HepG2 (cell line): ENCODE measurements around the gene STIM2. TPM values are rescaled to one million over a fixed set of nuclear protein-coding genes. Genes with fewer than 3 reads are reported as not detected.

Experiments
- ATAC-seq: fragments of 200-7000 bp; cut with Tn5 transposase; 3 replicates; pipeline ENCODE4 v1.9.1; 2020; ENCODE audit warnings: mild to moderate bottlenecking, moderate library complexity
- BruUV-seq: library from RNA; stranded (reverse); fragments of 400-500 nt; replicated peaks from 2 replicates; lab custom pipeline; 2021; lab: Mats Ljungman, UMichigan
- CTCF ChIA-PET: fragments of 300-600 bp; formaldehyde crosslinking; extraction: SDS; loops from one replicate; lab custom pipeline; 2021; ENCODE audit warnings: low total read pairs, inconsistent platforms, low intra/inter-chr PET ratio; lab: Yijun Ruan, JAX
- POLR2A ChIA-PET: fragments of 350-600 bp; sonication (Branson Sonifier 250); formaldehyde crosslinking; loops from one replicate; lab custom pipeline; 2020; ENCODE audit warnings: antibody characterized with exemption, inconsistent platforms; lab: Yijun Ruan, JAX
- DNase-seq: peaks from one replicate; pipeline ENCODE4 v3.0.0-alpha.2; 2015; ENCODE audit warnings: low spot score
- FAIRE-seq: peaks from 3 replicates; lab custom pipeline; 2011; peaks lifted over from hg19 to GRCh38; lab: Jason Lieb, UNC
- H2AFZ ChIP-seq: one replicate; pipeline ENCODE4 v1.6.1; 2011; ENCODE audit warnings: low read length, inconsistent platforms
- H3K27ac ChIP-seq: fragments of 300-600 bp; 3 replicates; pipeline ENCODE4 v1.8.0; 2011; ENCODE audit warnings: mixed run types, mild to moderate bottlenecking, mixed read lengths, low read length, inconsistent platforms; ENCODE audit not compliant: insufficient read depth; ENCODE audit errors: extremely low read length
- H3K27me3 ChIP-seq, 2 experiments: fragments of 200-600 bp in 1 of 2; 2 replicates in 1 of 2; 3 replicates in 1 of 2; pipeline versions ENCODE4 v1.6.0 to v1.8.0; 2011; ENCODE audit warnings: low read length in 2 of 2, mild to moderate bottlenecking in 2 of 2, moderate library complexity in 2 of 2, inconsistent platforms in 1 of 2; ENCODE audit not compliant: insufficient read depth in 2 of 2, control insufficient read depth in 1 of 2
- H3K36me3 ChIP-seq, 2 experiments: fragments of 200-600 bp in 1 of 2; replicated peaks in 1 of 2; 2 replicates in 1 of 2; 3 replicates in 1 of 2; pipeline versions ENCODE4 v1.5.1 to v1.8.0; 2011; ENCODE audit warnings: low read length in 2 of 2, inconsistent platforms in 1 of 2; ENCODE audit not compliant: insufficient read depth in 2 of 2, control insufficient read depth in 1 of 2
- H3K4me1 ChIP-seq: 2 replicates; pipeline ENCODE4 v1.5.1; 2012; ENCODE audit warnings: low read length, inconsistent platforms; ENCODE audit not compliant: insufficient read depth
- H3K4me2 ChIP-seq: 2 replicates; pipeline ENCODE4 v1.6.0; 2011; ENCODE audit warnings: low read depth, low read length, inconsistent platforms
- H3K4me3 ChIP-seq, 3 experiments: fragments of 200-600 bp in 1 of 3; sonication (generic), shearing (Covaris generic) in 1 of 3; replicated peaks in 1 of 3; 2 replicates each; pipeline ENCODE4 v1.5.1; 2011 to 2016; ENCODE audit warnings: low read length in 3 of 3, inconsistent platforms in 2 of 3, low read depth in 2 of 3, mild to moderate bottlenecking in 2 of 3, control low read depth in 1 of 3, mixed read lengths in 1 of 3; ENCODE audit not compliant: insufficient read depth in 1 of 3
- H3K79me2 ChIP-seq: one replicate; pipeline ENCODE4 v1.6.1; 2011; ENCODE audit warnings: low read length, inconsistent platforms; ENCODE audit not compliant: insufficient read depth
- H3K9ac ChIP-seq: 2 replicates; pipeline ENCODE4 v1.6.0; 2011; ENCODE audit warnings: mild to moderate bottlenecking, low read depth, low read length, inconsistent platforms; ENCODE audit not compliant: insufficient read depth
- H3K9me3 ChIP-seq: 2 replicates; pipeline ENCODE4 v1.5.1; 2012; ENCODE audit warnings: mild to moderate bottlenecking, low read length
- H4K20me1 ChIP-seq: 2 replicates; pipeline ENCODE4 v1.6.0; 2011; ENCODE audit warnings: inconsistent platforms, mild to moderate bottlenecking, low read length, moderate library complexity; ENCODE audit not compliant: insufficient read depth
- DPF2 ChIP-seq: sonication (generic); formaldehyde crosslinking; IDR thresholded peaks from 2 replicates; pipeline ENCODE4 v1.4.0; 2020; ENCODE audit warnings: mild to moderate bottlenecking, low read depth, missing genetic modification reagents, borderline replicate concordance
- FOXO1 ChIP-seq: sonication (generic); formaldehyde crosslinking; IDR thresholded peaks from 2 replicates; pipeline ENCODE4 v1.4.0; 2020; ENCODE audit warnings: missing genetic modification reagents
- ISL2 ChIP-seq: sonication (generic); formaldehyde crosslinking; IDR thresholded peaks from 2 replicates; pipeline ENCODE4 v1.5.0; 2020; ENCODE audit warnings: missing genetic modification reagents
- KLF9 ChIP-seq: IDR thresholded peaks from 2 replicates; pipeline ENCODE4 v1.6.1; 2016; ENCODE audit warnings: low read depth
- NFE2L2 ChIP-seq: fragments of 150-350 bp; IDR thresholded peaks from 2 replicates; pipeline ENCODE4 v1.6.1; 2014; ENCODE audit warnings: low read length
- NR2F2 ChIP-seq: IDR thresholded peaks from 2 replicates; pipeline ENCODE4 v1.6.1; 2012; ENCODE audit warnings: low read depth, inconsistent platforms, borderline replicate concordance
- PCBP1 ChIP-seq: fragments of 200-400 bp; formaldehyde crosslinking; IDR thresholded peaks from 2 replicates; pipeline ENCODE4 v1.6.1; 2017; ENCODE audit warnings: mild to moderate bottlenecking, low read depth, low read length, borderline replicate concordance
- PREB ChIP-seq: sonication (generic); formaldehyde crosslinking; IDR thresholded peaks from 2 replicates; pipeline ENCODE4 v1.4.0; 2020; ENCODE audit warnings: missing genetic modification reagents
- RFXANK ChIP-seq: IDR thresholded peaks from 2 replicates; pipeline ENCODE4 v1.6.1; 2016
- RXRA ChIP-seq: sonication (generic); formaldehyde crosslinking; IDR thresholded peaks from 2 replicates; pipeline ENCODE4 v1.5.1; 2020; ENCODE audit warnings: missing genetic modification reagents
- SP4 ChIP-seq: sonication (generic); formaldehyde crosslinking; IDR thresholded peaks from 2 replicates; pipeline ENCODE4 v1.8.1; 2023; ENCODE audit warnings: mild to moderate bottlenecking, missing genetic modification reagents
- ZEB1 ChIP-seq: IDR thresholded peaks from 2 replicates; pipeline ENCODE4 v1.6.1; 2012; ENCODE audit warnings: mild to moderate bottlenecking, low read depth, inconsistent platforms; ENCODE audit not compliant: insufficient replicate concordance
- ZNF17 ChIP-seq: sonication (generic); formaldehyde crosslinking; IDR thresholded peaks from 2 replicates; pipeline ENCODE4 v1.5.0; 2020; ENCODE audit warnings: mild to moderate bottlenecking, missing genetic modification reagents
- ZNF761 ChIP-seq: sonication (generic); formaldehyde crosslinking; conservative IDR thresholded peaks from 2 replicates; pipeline ENCODE4 v1.4.0; 2020; ENCODE audit warnings: mild to moderate bottlenecking, missing genetic modification reagents
- ZNF790 ChIP-seq: sonication (generic); formaldehyde crosslinking; IDR thresholded peaks from 2 replicates; pipeline ENCODE4 v1.8.0; 2022; ENCODE audit warnings: missing genetic modification reagents, mild to moderate bottlenecking, borderline replicate concordance
- ZNF878 ChIP-seq: sonication (generic); formaldehyde crosslinking; IDR thresholded peaks from 2 replicates; pipeline ENCODE4 v1.8.1; 2023; ENCODE audit warnings: mild to moderate bottlenecking, missing genetic modification reagents, moderate library complexity
- WGBS: methylation state at CpG from one replicate; pipeline ENCODE4 v1.1.6; 2017; ENCODE audit warnings: low lambda C conversion rate; 5-methylcytosine and 5-hydroxymethylcytosine counted together
- in situ Hi-C: cut with HindIII; loops from 2 replicates; pipeline ENCODE4 v1.10.0; 2017; ENCODE audit warnings: low pct_unique_long_range_greater_than_20kb; ENCODE audit not compliant: extremely low pct_ligation_motif_present
- intact Hi-C: fragments of 100-400 bp; cut with micrococcal nuclease; formaldehyde crosslinking; loops from one replicate; pipeline ENCODE4 v1.10.0; 2022; ENCODE audit not compliant: unreplicated experiment
- polyA plus RNA-seq, 8 experiments: library from polyadenylated mRNA; depleted of rRNA in 3 of 8; stranded (reverse) in 7 of 8; unstranded in 1 of 8; fragments of >200 nt; fragmentation: Illumina TruSeq in 4 of 8; extraction: Trizol in 4 of 8; gene quantifications; 2 replicates each; pipeline versions ENCODE4 v1.2.1 to v1.2.3, GENCODE V29; 2011 to 2016; ENCODE audit warnings: low read depth in 4 of 8, missing spikeins in 1 of 8, mixed read lengths in 1 of 8; ENCODE audit not compliant: insufficient read depth in 1 of 8
- total RNA-seq, 5 experiments: library from RNA; depleted of rRNA; stranded (reverse); fragments of >200 nt; fragmentation: Illumina TruSeq; extraction: Trizol; gene quantifications; 2 replicates each; pipeline ENCODE4 v1.2.3, GENCODE V29; 2016; ENCODE audit warnings: low read depth in 1 of 5
- TF ChIP-seq, protein P1 (sequence below): sonication (generic); formaldehyde crosslinking; IDR thresholded peaks from 2 replicates; pipeline ENCODE4 v1.4.0; 2020; ENCODE audit warnings: mild to moderate bottlenecking, missing genetic modification reagents
- TF ChIP-seq, protein P2 (sequence below): sonication (generic); formaldehyde crosslinking; conservative IDR thresholded peaks from 2 replicates; pipeline ENCODE4 v1.5.0; 2020; ENCODE audit warnings: missing genetic modification reagents
- TF ChIP-seq, protein P3 (sequence below): sonication (generic); formaldehyde crosslinking; IDR thresholded peaks from 2 replicates; pipeline ENCODE4 v1.4.0; 2020; ENCODE audit warnings: missing genetic modification reagents

The STIM2 gene
- total and polyA plus RNA-seq, 2 of the 13 experiments (the other 11 are each of a cell fraction or from before 2014, with no cell fraction given): 19.3 to 19.4 TPM

- in situ Hi-C loops: no loop called here
- POLR2A ChIA-PET: no interaction called here
Observed at GRCh38 chr4:26964512-26964911, 103.9 kb downstream of the STIM2 start.

More at GRCh38 chr4:26964512-26964911, 103.9 kb downstream of the STIM2 start:
- H3K4me1 ChIP-seq: 0 out of 2 replicates have a peak, but pooled peaks cover 7% of the 10 kb centered on the region
- no peaks in the 10 kb centered on the region for H3K9me3 ChIP-seq
- H3K36me3 ChIP-seq: no peaks in the 10 kb centered on the region
- no peak overlapping the region for H3K9ac ChIP-seq
- H3K4me2 ChIP-seq: no peak overlapping the region
- no TSS peak for BruUV-seq
- intact Hi-C loops: no loop called here
- FAIRE-seq (no peak), ATAC-seq (no peak), DNase-seq (no peak)
- H4K20me1 ChIP-seq: no peaks in the 10 kb centered on the region
- H3K27ac ChIP-seq: no peak overlapping the region
- H3K4me3 ChIP-seq: no peak overlapping the region
- H3K79me2 ChIP-seq: no peaks in the 10 kb centered on the region
- 100% methylated on average over 1 of the region's 1 CpG for WGBS
- no peaks in the 10 kb centered on the region for H3K27me3 ChIP-seq
- no peak overlapping the region for H2AFZ ChIP-seq
- CTCF ChIA-PET: no interaction called here
- TF ChIP-seq, protein P1, sequence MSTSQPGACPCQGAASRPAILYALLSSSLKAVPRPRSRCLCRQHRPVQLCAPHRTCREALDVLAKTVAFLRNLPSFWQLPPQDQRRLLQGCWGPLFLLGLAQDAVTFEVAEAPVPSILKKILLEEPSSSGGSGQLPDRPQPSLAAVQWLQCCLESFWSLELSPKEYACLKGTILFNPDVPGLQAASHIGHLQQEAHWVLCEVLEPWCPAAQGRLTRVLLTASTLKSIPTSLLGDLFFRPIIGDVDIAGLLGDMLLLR (CRISPR knock-in tag): no peak
- TF ChIP-seq RFXANK (CRISPR knock-in tag) (no peak), KLF9 (CRISPR knock-in tag) (no peak), RXRA (CRISPR knock-in tag) (no peak), ZNF761 (CRISPR knock-in tag) (no peak), PCBP1 (no peak), DPF2 (CRISPR knock-in tag) (no peak), ZEB1 (no peak), ZNF17 (no peak), NFE2L2 (no peak), PREB (no peak), FOXO1 (CRISPR knock-in tag) (no peak), NR2F2 (no peak), ZNF878 (no peak), ISL2 (CRISPR knock-in tag) (no peak), SP4 (CRISPR knock-in tag) (no peak), ZNF790 (no peak)
- TF ChIP-seq, protein P2, sequence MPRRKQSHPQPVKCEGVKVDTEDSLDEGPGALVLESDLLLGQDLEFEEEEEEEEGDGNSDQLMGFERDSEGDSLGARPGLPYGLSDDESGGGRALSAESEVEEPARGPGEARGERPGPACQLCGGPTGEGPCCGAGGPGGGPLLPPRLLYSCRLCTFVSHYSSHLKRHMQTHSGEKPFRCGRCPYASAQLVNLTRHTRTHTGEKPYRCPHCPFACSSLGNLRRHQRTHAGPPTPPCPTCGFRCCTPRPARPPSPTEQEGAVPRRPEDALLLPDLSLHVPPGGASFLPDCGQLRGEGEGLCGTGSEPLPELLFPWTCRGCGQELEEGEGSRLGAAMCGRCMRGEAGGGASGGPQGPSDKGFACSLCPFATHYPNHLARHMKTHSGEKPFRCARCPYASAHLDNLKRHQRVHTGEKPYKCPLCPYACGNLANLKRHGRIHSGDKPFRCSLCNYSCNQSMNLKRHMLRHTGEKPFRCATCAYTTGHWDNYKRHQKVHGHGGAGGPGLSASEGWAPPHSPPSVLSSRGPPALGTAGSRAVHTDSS: no peak
- TF ChIP-seq, protein P3, sequence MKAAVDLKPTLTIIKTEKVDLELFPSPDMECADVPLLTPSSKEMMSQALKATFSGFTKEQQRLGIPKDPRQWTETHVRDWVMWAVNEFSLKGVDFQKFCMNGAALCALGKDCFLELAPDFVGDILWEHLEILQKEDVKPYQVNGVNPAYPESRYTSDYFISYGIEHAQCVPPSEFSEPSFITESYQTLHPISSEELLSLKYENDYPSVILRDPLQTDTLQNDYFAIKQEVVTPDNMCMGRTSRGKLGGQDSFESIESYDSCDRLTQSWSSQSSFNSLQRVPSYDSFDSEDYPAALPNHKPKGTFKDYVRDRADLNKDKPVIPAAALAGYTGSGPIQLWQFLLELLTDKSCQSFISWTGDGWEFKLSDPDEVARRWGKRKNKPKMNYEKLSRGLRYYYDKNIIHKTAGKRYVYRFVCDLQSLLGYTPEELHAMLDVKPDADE (CRISPR knock-in tag): no peak
- TF ChIP-seq, all 625 proteins: peak for 0
